PC-9 (cell line): ENCODE measurements around the gene KLC1. TPM values are rescaled to one million over a fixed set of nuclear protein-coding genes. Genes with fewer than 3 reads are reported as not detected.

Source experiments
- BruUV-seq: library from RNA; stranded (reverse); fragments of 400-500 nt; replicated peaks from 2 replicates; lab custom pipeline; 2021; lab: Mats Ljungman, UMichigan
- CTCF ChIA-PET: fragments of 300-600 bp; sonication (Branson Sonifier 250); formaldehyde crosslinking; loops from one replicate; lab custom pipeline; 2022; ENCODE audit warnings: antibody characterized with exemption; lab: Charles Lee
- POLR2A ChIA-PET: fragments of 300-600 bp; sonication (Branson Sonifier 250); formaldehyde crosslinking; loops from one replicate; lab custom pipeline; 2022; ENCODE audit warnings: antibody characterized with exemption; ENCODE audit not compliant: unreplicated experiment; lab: Charles Lee
- DNase-seq, 2 experiments: peaks; one replicate each; pipeline versions ENCODE4 v3.0.0 to v3.0.0-alpha.2; 2015 to 2022; ENCODE audit warnings: mixed read lengths in 1 of 2
- H2AFZ ChIP-seq: fragments of 200-600 bp; sonication (generic); 2 replicates; pipeline ENCODE4 v1.8.1; 2017; ENCODE audit warnings: antibody characterized with exemption
- H3F3A ChIP-seq: fragments of 200-600 bp; sonication (generic); 2 replicates; pipeline ENCODE4 v1.8.1; 2017; ENCODE audit warnings: antibody characterized with exemption, mild to moderate bottlenecking, low read depth; ENCODE audit not compliant: insufficient read depth
- H3K27ac ChIP-seq: fragments of 200-600 bp; sonication (generic); 2 replicates; pipeline ENCODE4 v1.6.1; 2016; ENCODE audit warnings: mixed run types
- H3K27me3 ChIP-seq: fragments of 200-600 bp; sonication (generic); 2 replicates; pipeline ENCODE4 v1.6.1; 2016; ENCODE audit warnings: low read depth, mixed run types; ENCODE audit not compliant: insufficient read depth
- H3K36me3 ChIP-seq: fragments of 200-600 bp; sonication (generic); 2 replicates; pipeline ENCODE4 v1.6.1; 2016; ENCODE audit warnings: low read depth, mixed run types
- H3K4me1 ChIP-seq: fragments of 200-600 bp; sonication (generic); replicated peaks from 2 replicates; pipeline ENCODE4 v1.6.1; 2016; ENCODE audit warnings: mixed run types; ENCODE audit not compliant: insufficient read depth
- H3K4me2 ChIP-seq: fragments of 200-600 bp; sonication (generic); 2 replicates; pipeline ENCODE4 v1.6.1; 2017; ENCODE audit warnings: mixed run types
- H3K4me3 ChIP-seq: fragments of 200-600 bp; sonication (generic); 2 replicates; pipeline ENCODE4 v1.6.1; 2016; ENCODE audit warnings: mixed run types
- H3K79me2 ChIP-seq: fragments of 200-600 bp; sonication (generic); 2 replicates; pipeline ENCODE4 v1.6.1; 2017; ENCODE audit warnings: low read depth, mixed run types
- H3K9me2 ChIP-seq: fragments of 200-600 bp; sonication (generic); 2 replicates; pipeline ENCODE4 v1.8.1; 2017; ENCODE audit warnings: mild to moderate bottlenecking; ENCODE audit not compliant: insufficient read depth
- H3K9me3 ChIP-seq: fragments of 200-600 bp; sonication (generic); 2 replicates; pipeline ENCODE4 v1.8.1; 2016; ENCODE audit warnings: low read depth; ENCODE audit not compliant: insufficient read depth
- H4K20me1 ChIP-seq: fragments of 200-600 bp; sonication (generic); 2 replicates; pipeline ENCODE4 v1.8.1; 2017; ENCODE audit not compliant: insufficient read depth
- CTCF ChIP-seq: fragments of 200-600 bp; sonication (generic); conservative IDR thresholded peaks from 2 replicates; pipeline ENCODE4 v1.6.1; 2017; ENCODE audit warnings: mixed run types, antibody characterized with exemption, mild to moderate bottlenecking, moderate library complexity
- EZH2 ChIP-seq: fragments of 200-600 bp; sonication (generic); IDR thresholded peaks from 2 replicates; pipeline ENCODE4 v1.8.0; 2017; ENCODE audit warnings: antibody characterized with exemption, low read depth
- intact Hi-C: fragments of 100-400 bp; cut with micrococcal nuclease; formaldehyde crosslinking; loops from one replicate; pipeline ENCODE4 v1.10.0; 2022; ENCODE audit not compliant: unreplicated experiment
- total RNA-seq: library from RNA; stranded (reverse); gene quantifications from 2 replicates; pipeline ENCODE4 v1.2.3, GENCODE V29; 2021

The KLC1 gene
- total RNA-seq, 1 experiment from 2014 or later = 254 TPM

GRCh38 chr14:103581954-103582703 is 46.9 kb upstream of the KLC1 start:
- no peaks in the 10 kb centered on the region for H3K9me2 ChIP-seq
- H3K4me1 ChIP-seq = peaks cover 5% of the 10 kb centered on the region
- no TSS peak for BruUV-seq
- no peak overlapping the region for H3K27ac ChIP-seq
- H2AFZ ChIP-seq = no peak overlapping the region
- 0 out of 2 replicates have a peak, but pooled peaks cover 3% of the 10 kb centered on the region for H3K9me3 ChIP-seq
- no peak for DNase-seq
- H3K79me2 ChIP-seq = peaks cover 18% of the 10 kb centered on the region
- TF ChIP-seq EZH2 = no peak
- no peak for TF ChIP-seq CTCF
- ChIA-PET CTCF (no interaction called here), POLR2A (no interaction called here)
- H3K4me3 ChIP-seq = no peak overlapping the region
- H3K27me3 ChIP-seq = no peaks in the 10 kb centered on the region
- H3K36me3 ChIP-seq = peaks cover 25% of the 10 kb centered on the region
- intact Hi-C loops = no loop called here
- H3F3A ChIP-seq = peaks cover 15% of the 10 kb centered on the region; the same call in 1 of the 2 replicates
- no peaks in the 10 kb centered on the region for H4K20me1 ChIP-seq
- no peak overlapping the region for H3K4me2 ChIP-seq

DNA sequence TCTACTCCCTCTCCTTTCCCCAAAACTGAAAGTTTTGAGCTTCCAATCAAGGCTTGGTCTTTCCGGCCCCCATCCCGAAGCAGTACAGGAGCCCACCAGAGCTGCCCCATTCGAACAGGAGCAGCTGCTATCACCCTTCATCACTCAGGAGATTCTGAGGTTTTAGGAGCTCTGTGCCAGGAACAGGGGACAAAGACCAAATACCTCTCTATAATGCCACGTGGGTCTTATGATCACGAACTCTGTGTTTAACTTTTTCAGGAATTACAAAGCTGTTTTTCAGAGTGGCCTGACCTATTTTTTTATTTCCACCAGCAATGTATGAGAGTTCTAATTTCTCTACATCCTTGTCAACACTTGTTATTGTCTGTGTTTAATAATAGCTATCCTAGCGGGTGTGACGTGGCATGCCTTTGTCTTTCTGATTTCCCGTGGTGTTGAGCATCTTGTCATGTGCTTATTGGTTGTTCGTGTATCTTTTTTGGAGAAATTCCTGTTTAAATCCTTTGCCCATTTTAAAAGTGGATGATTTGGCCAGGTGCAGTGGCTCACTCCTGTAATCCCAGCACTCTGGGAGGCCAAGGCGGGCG is 44.6 kb upstream of the KLC1 start:
- no TSS peak for BruUV-seq
- Histone ChIP-seq H3K9me2 (no peaks in the 10 kb centered on the region), H3K4me3 (no peak overlapping the region), H3K27me3 (no peaks in the 10 kb centered on the region), H2AFZ (no peak overlapping the region), H3F3A (0 out of 2 replicates have a peak, but pooled peaks cover 5% of the 10 kb centered on the region), H4K20me1 (no peaks in the 10 kb centered on the region), H3K4me2 (no peak overlapping the region), H3K4me1 (no peaks in the 10 kb centered on the region), H3K79me2 (peaks cover 5% of the 10 kb centered on the region; the same call in 1 of the 2 replicates), H3K27ac (no peak overlapping the region), H3K9me3 (0 out of 2 replicates have a peak, but pooled peaks cover 3% of the 10 kb centered on the region), H3K36me3 (0 out of 2 replicates have a peak, but pooled peaks cover 15% of the 10 kb centered on the region)
- POLR2A ChIA-PET = no interaction called here
- DNase-seq = no peak
- TF ChIP-seq CTCF = no peak
- TF ChIP-seq EZH2 = no peak
- CTCF ChIA-PET = interaction anchor here (0.5 to 0.6 kb wide), 2 partner anchors 8 to 408 kb away, joined by 3 to 7 read pairs; no protein-coding TSS in a partner anchor
- intact Hi-C loops = no loop called here

DNA sequence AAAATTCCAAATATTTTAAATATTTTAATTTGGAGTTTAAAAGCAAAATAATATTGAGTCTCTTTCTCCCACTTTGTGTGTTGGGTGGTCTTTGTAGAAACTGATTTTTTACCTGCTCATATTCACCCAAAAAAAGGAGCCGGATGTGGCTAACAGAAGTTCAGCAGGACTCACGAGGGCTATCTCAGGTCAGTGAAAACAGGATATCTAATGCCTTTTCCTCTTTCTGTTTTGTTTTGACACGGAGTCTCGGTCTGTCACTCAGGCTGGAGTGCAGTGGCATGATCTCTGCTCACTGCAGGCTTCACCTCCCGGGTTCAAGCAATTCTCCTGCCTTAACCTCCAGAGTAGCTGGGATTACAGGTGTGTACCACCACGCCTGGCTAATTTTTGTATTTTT is 35.4 kb upstream of the KLC1 start:
- Histone ChIP-seq H3K4me2 (peak overlapping the region; percentile 68), H3K36me3 (no peaks in the 10 kb centered on the region), H3K9me3 (no peaks in the 10 kb centered on the region), H3K27me3 (no peaks in the 10 kb centered on the region), H3F3A (peaks cover 42% of the 10 kb centered on the region), H3K4me3 (peak overlapping the region; percentile 9; the same call in 1 of the 2 replicates), H4K20me1 (no peaks in the 10 kb centered on the region), H3K79me2 (no peaks in the 10 kb centered on the region), H3K4me1 (peaks cover 42% of the 10 kb centered on the region), H2AFZ (no peak overlapping the region), H3K27ac (peak overlapping the region; percentile 77), H3K9me2 (no peaks in the 10 kb centered on the region)
- POLR2A ChIA-PET = interaction anchor here (0.6 to 0.7 kb wide), 2 partner anchors 35 to 41 kb away, joined by 3 to 4 read pairs; partner anchors contain the start of gene KLC1
- BruUV-seq = no TSS peak
- CTCF ChIA-PET = interaction anchor here (0.6 to 1.0 kb wide), 3 partner anchors 17 to 556 kb away, joined by 3 read pairs; no protein-coding TSS in a partner anchor
- TF ChIP-seq EZH2 (no peak), CTCF (no peak)
- DNase-seq = no peak
- intact Hi-C loops = no loop called here
